ENCODE results near the gene IL13RA2. TPM values are rescaled to one million over a fixed set of nuclear protein-coding genes. Genes with fewer than 3 reads are reported as not detected.

The IL13RA2 gene
- total RNA-seq, 1 experiment from 2014 or later = not detected

GRCh38 chrX:115030625-115031024 lies 13.2 kb upstream of the IL13RA2 start:
- Histone ChIP-seq H3K79me2 (ENCODE audit: insufficient read depth, low read length) (no peaks in the 10 kb centered on the region), H3K9me2 (ENCODE audit: insufficient read depth) (no peaks in the 10 kb centered on the region), H2AFZ (ENCODE audit: low read depth, low read length, poor library complexity, severe bottlenecking) (no peak overlapping the region), H3K36me3 (ENCODE audit: control insufficient read depth in 1 of 2, insufficient read depth in 2 of 2, low read length in 2 of 2) (no peaks in the 10 kb centered on the region), H3K27ac (ENCODE audit: low read depth, low read length) (no peak overlapping the region), H3K9me3 (ENCODE audit: control insufficient read depth in 1 of 2, insufficient read depth in 1 of 2, low read depth in 1 of 2, low read length in 2 of 2) (no peaks in the 10 kb centered on the region), H3K4me2 (ENCODE audit: low read length) (no peak overlapping the region), H3K9ac (ENCODE audit: low read length) (no peak overlapping the region), H3K4me3 (replicated peaks in 1 of 2; ENCODE audit: low read depth in 1 of 2, low read length in 2 of 2) (no peak overlapping the region), H4K20me1 (ENCODE audit: insufficient read depth) (no peaks in the 10 kb centered on the region), H3K4me1 (ENCODE audit: control insufficient read depth in 1 of 2, insufficient read depth in 2 of 2, low read length in 2 of 2) (no peaks in the 10 kb centered on the region; a peak in 1 of 4 replicates), H3K27me3 (ENCODE audit: insufficient read depth, low read length) (no peaks in the 10 kb centered on the region)
- RAD21 ChIA-PET (ENCODE audit: low non-redundant PET in 1 of 2, low total read pairs in 2 of 2, uncharacterized antibody in 2 of 2, unreplicated experiment in 2 of 2) = no interaction called here
- POLR2A ChIA-PET = interaction anchor here (0.6 kb wide), 1 partner anchor 67 kb away, joined by 3 read pairs; no protein-coding TSS in a partner anchor
- no peak for DNase-seq (ENCODE audit: low read depth, low spot score)
- CTCF ChIA-PET = no interaction called here
- TF ChIP-seq ZBTB33 (IDR thresholded peaks at IDR 0.05; ENCODE audit: extremely low read depth, insufficient replicate concordance, low read length) = no peak
- no peak for TF ChIP-seq POLR2AphosphoS5 (IDR thresholded peaks at IDR 0.05; ENCODE audit: low read depth, low read length)
- TF ChIP-seq SRF (IDR thresholded peaks at IDR 0.05; ENCODE audit: low read depth) = no peak
- TF ChIP-seq TCF7L2 (IDR thresholded peaks at IDR 0.05; ENCODE audit: borderline replicate concordance, extremely low read depth, insufficient read depth, insufficient read length) = no peak
- TF ChIP-seq CEBPB (IDR thresholded peaks at IDR 0.05; ENCODE audit: low read depth) = no peak
- no peak for TF ChIP-seq RAD21 (IDR thresholded peaks at IDR 0.05; ENCODE audit: low read depth)
- TF ChIP-seq ATF3 (IDR thresholded peaks at IDR 0.05) = no peak
- no peak for TF ChIP-seq ELF1 (IDR thresholded peaks at IDR 0.05; ENCODE audit: borderline replicate concordance, low read depth)
- intact Hi-C loops (cut with micrococcal nuclease) = no loop called here
- no peak for ATAC-seq
- BruUV-seq (replicated peaks) = no TSS peak

Measured in HCT116 (cell line).